Gastrocnemius medialis (tissue), 4 donors: ENCODE results near the gene NR1H3.

Source experiments
- POLR2A ChIP-seq, 2 donors: fragments of 450-650 bp; IDR thresholded peaks; one replicate each; pipeline ENCODE4 v1.6.1; 2017; ENCODE audit warnings: antibody characterized with exemption in 2 of 2, mild to moderate bottlenecking in 2 of 2, moderate library complexity in 2 of 2
- TF ChIP-seq, protein P1 (sequence below), 5 experiments: fragments of 450-650 bp in 3 of 5; fragments of 200-600 bp in 2 of 5; sonication (generic) in 2 of 5; IDR thresholded peaks in 4 of 5; conservative IDR thresholded peaks in 1 of 5; 1 replicate in 4 of 5; 2 replicates in 1 of 5; pipeline ENCODE4 v1.5.1; 2016 to 2019; ENCODE audit warnings: antibody characterized with exemption in 5 of 5, mild to moderate bottlenecking in 3 of 5, moderate library complexity in 3 of 5

GRCh38 chr11:47245611-47246357 is 12.0 kb upstream of the NR1H3 start:
- TF ChIP-seq, protein P1, sequence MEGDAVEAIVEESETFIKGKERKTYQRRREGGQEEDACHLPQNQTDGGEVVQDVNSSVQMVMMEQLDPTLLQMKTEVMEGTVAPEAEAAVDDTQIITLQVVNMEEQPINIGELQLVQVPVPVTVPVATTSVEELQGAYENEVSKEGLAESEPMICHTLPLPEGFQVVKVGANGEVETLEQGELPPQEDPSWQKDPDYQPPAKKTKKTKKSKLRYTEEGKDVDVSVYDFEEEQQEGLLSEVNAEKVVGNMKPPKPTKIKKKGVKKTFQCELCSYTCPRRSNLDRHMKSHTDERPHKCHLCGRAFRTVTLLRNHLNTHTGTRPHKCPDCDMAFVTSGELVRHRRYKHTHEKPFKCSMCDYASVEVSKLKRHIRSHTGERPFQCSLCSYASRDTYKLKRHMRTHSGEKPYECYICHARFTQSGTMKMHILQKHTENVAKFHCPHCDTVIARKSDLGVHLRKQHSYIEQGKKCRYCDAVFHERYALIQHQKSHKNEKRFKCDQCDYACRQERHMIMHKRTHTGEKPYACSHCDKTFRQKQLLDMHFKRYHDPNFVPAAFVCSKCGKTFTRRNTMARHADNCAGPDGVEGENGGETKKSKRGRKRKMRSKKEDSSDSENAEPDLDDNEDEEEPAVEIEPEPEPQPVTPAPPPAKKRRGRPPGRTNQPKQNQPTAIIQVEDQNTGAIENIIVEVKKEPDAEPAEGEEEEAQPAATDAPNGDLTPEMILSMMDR (IDR thresholded peaks at IDR 0.05 in 4 of 5, conservative IDR thresholded peaks at IDR 0.05 in 1 of 5) = no peak
- no peak for TF ChIP-seq POLR2A (IDR thresholded peaks at IDR 0.05)
